Endometrial microvascular endothelial cells (primary cell): Measurements from ENCODE around the gene SNX25. TPM values are rescaled to one million over a fixed set of nuclear protein-coding genes. Genes with fewer than 3 reads are reported as not detected.

ENCODE experiments used
- in situ Hi-C: cut with HindIII; loops from 2 replicates; pipeline ENCODE4 v1.10.0; 2017; ENCODE audit warnings: low sequenced_read_pairs, low pct_unique_long_range_greater_than_20kb; ENCODE audit errors: inconsistent ontology term
- total RNA-seq: library from RNA; depleted of rRNA; stranded (reverse); fragments of >200 nt; gene quantifications from one replicate; pipeline ENCODE4 v1.2.3, GENCODE V29; 2015; ENCODE audit errors: inconsistent ontology term

Gene SNX25
- total RNA-seq, 1 donor from 2014 or later = 13.7 TPM

GRCh38 chr4:185381288-185382196, 172.1 kb downstream of the SNX25 start:
- in situ Hi-C loops = no loop called here

DNA sequence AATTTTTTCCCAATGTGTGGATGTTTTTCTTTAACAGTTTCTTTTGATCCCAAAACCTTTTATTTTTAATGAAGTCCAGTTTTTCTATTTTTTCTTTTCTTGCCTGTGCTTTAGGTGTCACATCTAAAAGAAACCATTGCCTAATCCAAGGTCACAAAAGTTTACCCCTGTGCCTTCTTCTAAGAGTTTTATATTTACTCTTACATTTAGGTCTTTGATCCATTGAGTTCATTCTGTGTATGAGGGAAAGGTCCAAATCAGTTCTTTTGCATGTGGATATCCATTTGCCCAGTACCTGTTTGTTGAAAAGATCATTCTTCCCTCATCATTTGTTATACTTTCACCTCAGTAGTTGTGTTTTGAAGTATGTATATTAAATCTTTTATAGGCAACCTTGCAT, 173.4 kb downstream of the SNX25 start:
- in situ Hi-C loops = no loop called here

- in situ Hi-C loops = no loop called here
These were observed 174.1 kb downstream of the SNX25 start for GRCh38 chr4:185383451-185383850.

DNA sequence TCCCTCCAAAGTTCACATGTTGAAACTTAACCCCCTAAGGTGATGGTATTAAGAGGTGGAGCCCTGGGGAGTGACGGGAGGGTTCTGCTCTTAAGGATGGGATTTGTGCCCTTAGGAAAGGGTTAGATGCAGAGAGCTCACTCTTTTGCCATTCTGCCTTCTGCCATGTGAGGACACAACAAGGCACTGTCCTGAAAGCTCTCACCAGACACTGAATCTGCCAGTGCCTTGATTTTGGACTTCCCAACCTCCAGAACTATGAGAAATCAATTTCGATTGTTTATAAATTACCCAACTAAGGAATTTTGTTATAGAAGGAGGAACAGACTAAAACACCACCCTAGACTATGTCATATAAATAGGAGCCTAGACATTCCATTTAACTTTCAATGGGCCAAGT, 174.7 kb downstream of the SNX25 start:
- in situ Hi-C loops = no loop called here

DNA sequence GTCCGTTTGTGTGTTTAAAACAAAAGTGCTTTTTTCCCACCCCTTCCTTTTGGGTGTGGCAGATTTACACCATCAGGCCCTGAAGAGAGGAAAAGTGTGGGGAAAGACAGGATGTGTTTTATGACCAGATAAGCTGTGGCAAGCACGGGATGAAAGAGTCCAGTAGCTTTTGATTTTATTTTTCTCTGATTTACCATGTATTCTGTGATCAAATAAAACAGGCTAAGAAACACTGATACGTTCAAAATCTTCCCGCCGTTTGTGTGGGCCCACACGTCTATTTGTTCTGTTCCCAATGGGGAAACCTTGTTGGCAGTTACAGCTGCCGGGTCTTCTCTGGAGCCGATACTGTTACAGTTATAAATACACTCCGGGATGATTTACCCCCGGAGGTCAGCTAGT, 175.5 kb downstream of the SNX25 start:
- in situ Hi-C loops = no loop called here

DNA sequence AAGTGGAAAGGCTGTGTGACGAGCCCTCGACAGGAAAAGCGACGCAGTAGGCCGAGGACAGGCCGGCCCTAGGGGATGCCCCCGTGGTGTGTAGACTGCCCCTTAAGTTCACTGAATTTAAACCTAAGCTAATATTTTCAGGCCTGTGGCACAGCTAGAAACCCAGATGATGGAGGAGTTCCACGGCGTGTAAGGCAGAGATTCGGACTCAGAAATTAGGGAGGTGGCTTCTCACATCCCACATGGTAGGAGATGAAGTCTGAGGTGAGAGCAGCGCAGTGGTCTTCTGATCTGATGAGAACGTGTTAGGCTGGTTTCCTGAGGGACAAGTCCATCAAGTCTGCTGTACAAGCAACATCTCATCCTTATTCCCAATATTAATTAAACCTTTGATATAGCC, 178.6 kb downstream of the SNX25 start:
- in situ Hi-C loops = no loop called here

GRCh38 chr4:185390941-185391340, 181.5 kb downstream of the SNX25 start:
- in situ Hi-C loops = no loop called here

DNA sequence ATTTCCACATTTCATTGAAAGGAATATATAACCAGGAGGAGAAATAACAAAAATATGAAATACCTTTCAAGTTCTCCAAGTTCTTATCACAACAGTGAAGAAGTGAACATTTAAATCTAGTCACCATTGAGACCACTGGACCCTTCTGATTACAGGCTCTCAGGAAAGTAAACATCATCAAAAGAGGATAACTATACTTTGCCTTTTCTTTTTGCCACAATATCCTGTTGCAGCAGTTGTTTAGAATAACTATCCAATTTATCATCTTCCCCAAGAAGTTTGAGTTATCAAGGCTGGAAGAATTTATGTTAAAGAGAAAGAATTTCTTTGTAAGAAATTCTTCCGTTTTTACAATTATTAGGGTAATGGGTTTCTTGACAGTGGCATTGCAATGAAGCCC, 182.8 kb downstream of the SNX25 start:
- in situ Hi-C loops = no loop called here

GRCh38 chr4:185394568-185395237, 185.3 kb downstream of the SNX25 start:
- in situ Hi-C loops = no loop called here

DNA sequence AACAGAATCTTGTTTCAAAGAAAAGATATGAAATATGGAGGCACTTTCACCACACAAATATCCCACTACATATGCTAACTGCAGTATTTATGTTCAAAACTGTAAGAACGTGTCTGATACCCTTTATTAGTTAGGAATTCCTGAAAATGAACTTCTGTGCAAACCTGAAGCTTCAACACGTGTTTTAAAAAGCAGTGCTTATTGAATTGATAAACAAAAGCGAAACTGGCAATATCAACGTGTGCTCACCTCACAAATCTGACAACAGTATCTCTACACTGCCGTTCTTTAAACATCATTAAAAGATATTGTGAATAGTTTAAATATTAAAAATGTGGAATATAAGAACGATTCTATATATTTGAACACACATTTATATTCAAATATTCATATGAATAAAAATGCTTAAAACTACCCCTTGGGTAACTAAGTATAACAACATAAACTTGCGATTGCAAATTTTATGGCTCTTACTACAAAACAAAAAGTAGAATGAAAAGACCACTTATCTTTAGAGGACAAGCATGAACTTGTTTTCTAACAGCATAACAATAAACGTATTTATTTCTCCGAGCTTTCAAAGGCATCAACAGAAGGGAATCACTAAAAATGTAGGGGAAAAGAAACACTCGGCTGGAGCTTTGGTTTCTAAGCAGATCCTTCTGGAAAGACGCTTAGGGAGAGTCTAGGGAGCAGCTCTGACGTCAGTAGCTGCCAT, 186.0 kb downstream of the SNX25 start, which contains the start of gene LRP2BP:
Gene LRP2BP, minus strand, starts transcription at position 687 of the 718 bp plus-strand sequence. CDS start 17,738 bp downstream, outside the sequence.
- in situ Hi-C loops = no loop called here

GRCh38 chr4:185395956-185396723, 186.7 kb downstream of the SNX25 start:
- in situ Hi-C loops = no loop called here

GRCh38 chr4:185396724-185397385, 187.5 kb downstream of the SNX25 start, which contains the start of gene ANKRD37:
ANKRD37 (plus strand) TSS chr4:185396841; CDS start chr4:185396924, 83 bp downstream.
- in situ Hi-C loops = no loop called here

- in situ Hi-C loops = no loop called here
These were observed 189.2 kb downstream of the SNX25 start for GRCh38 chr4:185398618-185399017.

- in situ Hi-C loops = no loop called here
These were observed 190.1 kb downstream of the SNX25 start for GRCh38 chr4:185399466-185399865.

DNA sequence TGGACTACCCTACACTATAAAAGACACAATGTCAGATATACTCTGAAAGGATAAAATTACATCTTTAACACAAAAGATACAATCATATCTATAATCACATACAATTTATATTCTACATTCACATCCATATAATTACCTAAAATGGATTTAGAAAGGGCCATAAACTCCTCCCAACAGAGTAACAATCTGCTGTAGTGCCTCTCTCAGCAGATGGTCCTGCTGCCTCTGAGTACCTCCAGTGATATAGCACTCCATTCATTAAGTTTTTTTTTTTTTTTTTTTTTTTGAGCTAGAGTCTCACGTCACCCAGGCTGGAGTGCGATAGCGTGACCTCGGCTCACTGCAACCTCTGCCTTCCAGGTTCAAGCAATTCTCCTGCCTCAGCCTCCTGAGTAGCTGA, 194.6 kb downstream of the SNX25 start:
- in situ Hi-C loops = no loop called here

DNA sequence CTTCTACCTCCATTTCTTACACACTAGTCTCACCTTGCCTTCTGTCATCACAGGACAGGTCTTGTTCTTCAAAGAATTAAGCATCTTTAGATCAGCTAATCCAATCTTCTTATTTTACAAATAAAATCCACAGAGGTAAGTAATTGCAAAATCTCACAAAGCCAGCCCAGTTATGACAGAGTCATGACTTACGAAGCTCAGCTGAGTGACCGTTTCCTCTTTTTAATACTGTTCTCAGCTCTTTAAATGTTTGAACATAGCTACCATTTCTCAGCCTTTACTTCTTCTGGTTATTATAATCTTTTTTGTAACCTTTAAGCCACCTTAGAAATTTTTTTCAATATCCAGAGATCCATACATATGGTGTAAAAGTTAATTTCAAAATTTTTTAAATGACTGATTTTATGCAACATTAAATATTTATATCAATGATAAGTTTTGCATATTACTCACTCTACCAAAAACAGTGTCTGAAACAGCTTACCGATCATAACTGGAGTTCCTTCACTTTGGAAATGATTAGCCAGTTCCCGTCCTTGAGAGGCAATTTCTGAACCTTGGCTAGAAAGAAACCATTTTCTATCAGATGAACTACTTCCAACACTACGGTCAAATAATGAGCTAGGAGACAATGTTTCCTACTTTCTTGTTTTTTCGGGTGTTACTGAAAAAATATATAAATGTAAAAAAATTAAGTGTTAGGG, 196.1 kb downstream of the SNX25 start:
- in situ Hi-C loops = no loop called here

DNA sequence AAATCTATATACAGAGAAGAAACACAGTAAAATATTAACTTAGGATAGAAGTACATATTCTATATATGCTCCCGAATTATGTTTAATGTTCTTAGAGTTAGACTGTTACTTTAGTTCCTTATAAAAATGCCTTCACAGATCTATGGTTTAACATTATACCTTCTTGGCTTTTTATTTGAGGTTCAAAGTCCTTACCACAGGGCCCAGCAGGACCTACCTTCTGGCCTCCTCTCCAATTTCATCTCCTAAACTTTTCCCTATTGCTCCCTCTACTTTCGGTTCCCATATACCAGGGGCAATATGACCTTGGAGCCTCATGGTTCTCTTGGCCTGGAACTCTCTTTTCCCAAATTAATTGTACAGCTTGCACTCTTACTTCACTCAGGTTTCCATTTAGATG, 199.0 kb downstream of the SNX25 start:
- in situ Hi-C loops = no loop called here

DNA sequence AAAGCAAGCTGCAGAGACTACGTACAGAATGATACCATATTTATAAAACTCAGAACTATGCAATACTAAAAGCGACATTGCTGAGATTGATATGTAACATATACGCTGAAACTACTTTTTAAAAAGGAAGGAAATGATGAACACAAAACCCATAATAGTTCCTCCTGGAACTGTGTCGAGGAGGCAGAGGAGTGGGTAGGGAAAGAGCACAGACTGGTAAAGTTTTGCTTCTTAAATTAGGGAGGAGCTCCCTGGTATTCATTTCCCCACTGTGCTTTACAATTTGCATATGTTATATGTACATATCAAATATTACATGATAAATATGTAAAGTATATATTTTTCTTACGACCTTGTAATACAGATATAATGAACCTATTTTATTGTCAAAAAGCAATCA, 202.5 kb downstream of the SNX25 start:
- in situ Hi-C loops = no loop called here
